ENCODE measurements around the gene ZNF266.

The ZNF266 gene

GRCh38 chr19:9435279-9436268 is at the start of gene ZNF266:
TSS of gene ZNF266 (minus strand) at chr19:9435573. CDS start at chr19:9420089, 15,484 bp downstream.
- peak; percentile 71 for TF ChIP-seq CTCF (conservative IDR thresholded peaks at IDR 0.05; ENCODE audit: low read depth, low read length)
- peak; percentile 75 for DNase-seq (ENCODE audit: low read depth)
- H3K4me3 ChIP-seq (ENCODE audit: low read length) = peak within 1 kb of the TSS; percentile 86

GRCh38 chr19:9485140-9485539 is 49.8 kb upstream of the ZNF266 start:
- H3K4me3 ChIP-seq (ENCODE audit: low read length) = no peak overlapping the region
- DNase-seq (ENCODE audit: low read depth) = no peak
- TF ChIP-seq CTCF (conservative IDR thresholded peaks at IDR 0.05; ENCODE audit: low read depth, low read length) = no peak

- no peak overlapping the region for H3K4me3 ChIP-seq (ENCODE audit: low read length)
- TF ChIP-seq CTCF (conservative IDR thresholded peaks at IDR 0.05; ENCODE audit: low read depth, low read length) = no peak
- DNase-seq (ENCODE audit: low read depth) = no peak
Measured at GRCh38 chr19:9474975-9475374, 39.6 kb upstream of the ZNF266 start.

GRCh38 chr19:9467161-9467560 is 31.8 kb upstream of the ZNF266 start:
- no peak overlapping the region for H3K4me3 ChIP-seq (ENCODE audit: low read length)
- DNase-seq (ENCODE audit: low read depth) = no peak
- TF ChIP-seq CTCF (conservative IDR thresholded peaks at IDR 0.05; ENCODE audit: low read depth, low read length) = no peak

GRCh38 chr19:9461938-9462337 is 26.6 kb upstream of the ZNF266 start:
- DNase-seq (ENCODE audit: low read depth) = no peak
- TF ChIP-seq CTCF (conservative IDR thresholded peaks at IDR 0.05; ENCODE audit: low read depth, low read length) = no peak
- H3K4me3 ChIP-seq (ENCODE audit: low read length) = no peak overlapping the region

GRCh38 chr19:9456018-9456689 is 20.8 kb upstream of the ZNF266 start:
- no peak for TF ChIP-seq CTCF (conservative IDR thresholded peaks at IDR 0.05; ENCODE audit: low read depth, low read length)
- no peak overlapping the region for H3K4me3 ChIP-seq (ENCODE audit: low read length)
- no peak for DNase-seq (ENCODE audit: low read depth)

Measured in retinal pigment epithelial cell (primary cell).